Measurements from ENCODE around the gene RYR2. TPM values are rescaled to one million over a fixed set of nuclear protein-coding genes. Genes with fewer than 3 reads are reported as not detected.
"Not testable (repeated sequence)": the region's sequence is repeated elsewhere in the genome, so short reads cannot be mapped to it uniquely, and the experiment has no call there.

The RYR2 gene
- polyA plus RNA-seq, 1 of the 3 experiments (the other 2 are of a cell fraction), result under 0.01 TPM

GRCh38 chr1:237583756-237584155 lies 541.8 kb downstream of the RYR2 start (continued):
- TF ChIP-seq MEF2A (IDR thresholded peaks at IDR 0.05; ENCODE audit: borderline replicate concordance, low read depth) (no peak), REST (IDR thresholded peaks at IDR 0.05; ENCODE audit: low read depth, low read length) (no peak), SMC3 (IDR thresholded peaks at IDR 0.05; ENCODE audit: low read depth, low read length) (no peak), ELF1 (IDR thresholded peaks at IDR 0.05) (no peak), CHD2 (IDR thresholded peaks at IDR 0.05; ENCODE audit: low read length, partially characterized antibody) (no peak)

- no peak for DNase-seq
- Histone ChIP-seq H3K4me1 (ENCODE audit: control insufficient read depth in 1 of 2, insufficient read depth in 2 of 2, low read depth in 1 of 2, low read length in 1 of 2) (no peaks in the 10 kb centered on the region), H3K9me3 (peaks cover 10% of the 10 kb centered on the region; the same call in 1 of the 2 replicates), H3K27ac (ENCODE audit: low read depth in 2 of 2, low read length in 1 of 2) (no peak overlapping the region), H3K9me2 (no peaks in the 10 kb centered on the region), H3K27me3 (ENCODE audit: insufficient read depth) (no peaks in the 10 kb centered on the region), H2AFZ (ENCODE audit: low read depth) (no peak overlapping the region), H3F3A (replicated peaks; ENCODE audit: insufficient read depth) (no peaks in the 10 kb centered on the region), H4K20me1 (ENCODE audit: insufficient read depth) (no peaks in the 10 kb centered on the region), H3K9ac (no peak overlapping the region), H3K4me3 (ENCODE audit: low read depth in 2 of 2, low read length in 1 of 2) (no peak overlapping the region), H3K79me2 (ENCODE audit: insufficient read depth) (no peaks in the 10 kb centered on the region), H3K36me3 (replicated peaks in 1 of 2; ENCODE audit: control insufficient read depth in 1 of 2, insufficient read depth in 2 of 2, low read length in 1 of 2) (no peaks in the 10 kb centered on the region), H3K4me2 (no peak overlapping the region)
- ChIA-PET CTCF (interaction anchor here (0.5 to 0.9 kb wide), 2 partner anchors 39 to 874 kb away, joined by 3 read pairs; no protein-coding TSS in a partner anchor), POLR2A (no interaction called here)
- TF ChIP-seq MAX (IDR thresholded peaks at IDR 0.05; ENCODE audit: low read depth), result no peak
- TF ChIP-seq USF1 (IDR thresholded peaks at IDR 0.05; ENCODE audit: borderline replicate concordance, low read depth), result no peak
- no peak for TF ChIP-seq RFX5 (IDR thresholded peaks at IDR 0.05; ENCODE audit: low read length)
- 54% methylated on average over 10 of the region's 13 CpGs for WGBS (ENCODE audit: low lambda C conversion rate)
Observed at GRCh38 chr1:237590386-237590785, 548.4 kb downstream of the RYR2 start.

GRCh38 chr1:237591353-237591752 lies 549.4 kb downstream of the RYR2 start:
- no peaks in the 10 kb centered on the region for H3K36me3 ChIP-seq (replicated peaks in 1 of 2; ENCODE audit: control insufficient read depth in 1 of 2, insufficient read depth in 2 of 2, low read length in 1 of 2)
- ChIA-PET CTCF (interaction anchor here (1.2 kb wide), 1 partner anchor 28 kb away, joined by 5 read pairs; no protein-coding TSS in a partner anchor), POLR2A (no interaction called here)
- no peaks in the 10 kb centered on the region for H3K9me2 ChIP-seq
- H3K4me1 ChIP-seq (ENCODE audit: control insufficient read depth in 1 of 2, insufficient read depth in 2 of 2, low read depth in 1 of 2, low read length in 1 of 2), result no peaks in the 10 kb centered on the region
- no peaks in the 10 kb centered on the region for H4K20me1 ChIP-seq (ENCODE audit: insufficient read depth)
- H3K79me2 ChIP-seq (ENCODE audit: insufficient read depth), result no peaks in the 10 kb centered on the region
- no peaks in the 10 kb centered on the region for H3F3A ChIP-seq (replicated peaks; ENCODE audit: insufficient read depth)
- H3K9ac ChIP-seq, result no peak overlapping the region
- no peak for TF ChIP-seq GATA2 (CRISPR knock-in tag; IDR thresholded peaks at IDR 0.05)
- peak; percentile 38 for TF ChIP-seq RAD21 (IDR thresholded peaks at IDR 0.05; ENCODE audit: low read length)
- no peak for TF ChIP-seq EP300 (IDR thresholded peaks at IDR 0.05; ENCODE audit: borderline replicate concordance in 1 of 2, low read depth in 1 of 2, low read length in 1 of 2)
- no peak overlapping the region for H2AFZ ChIP-seq (ENCODE audit: low read depth)
- 20% methylated on average over 2 of the region's 2 CpGs for WGBS (ENCODE audit: low lambda C conversion rate)
- DNase-seq, result no peak
- H3K27ac ChIP-seq (ENCODE audit: low read depth in 2 of 2, low read length in 1 of 2), result no peak overlapping the region
- peaks cover 4% of the 10 kb centered on the region; the same call in 1 of the 2 replicates for H3K9me3 ChIP-seq
- no peak overlapping the region for H3K4me3 ChIP-seq (ENCODE audit: low read depth in 2 of 2, low read length in 1 of 2)
- no peak overlapping the region for H3K4me2 ChIP-seq
- no peaks in the 10 kb centered on the region for H3K27me3 ChIP-seq (ENCODE audit: insufficient read depth)

GRCh38 chr1:237603036-237603568 lies 561.1 kb downstream of the RYR2 start:
- POLR2A ChIA-PET; H3F3A ChIP-seq (replicated peaks; ENCODE audit: insufficient read depth); H4K20me1 ChIP-seq (ENCODE audit: insufficient read depth); CTCF ChIA-PET; H3K9me2 ChIP-seq; H3K9ac ChIP-seq; H3K27me3 ChIP-seq (ENCODE audit: insufficient read depth); H3K27ac ChIP-seq (ENCODE audit: low read depth in 2 of 2, low read length in 1 of 2); H3K4me2 ChIP-seq; H3K9me3 ChIP-seq; DNase-seq; H3K36me3 ChIP-seq (replicated peaks in 1 of 2; ENCODE audit: control insufficient read depth in 1 of 2, insufficient read depth in 2 of 2, low read length in 1 of 2); H3K79me2 ChIP-seq (ENCODE audit: insufficient read depth); H3K4me3 ChIP-seq (ENCODE audit: low read depth in 2 of 2, low read length in 1 of 2); H2AFZ ChIP-seq (ENCODE audit: low read depth); H3K4me1 ChIP-seq (ENCODE audit: control insufficient read depth in 1 of 2, insufficient read depth in 2 of 2, low read depth in 1 of 2, low read length in 1 of 2): not testable (repeated sequence)
- WGBS (ENCODE audit: low lambda C conversion rate), result 44% methylated on average over 15 of the region's 15 CpGs

Data from SK-N-SH (cell line).